ENCODE measurements around the gene CIAO1. TPM values are rescaled to one million over a fixed set of nuclear protein-coding genes. Genes with fewer than 3 reads are reported as not detected.

Gene CIAO1
- total and polyA plus RNA-seq, 2 of the 13 experiments (the other 11 are each of a cell fraction or from before 2014, with no cell fraction given) = 99.3 to 120 TPM

GRCh38 chr2:96320326-96320725 is 54.3 kb downstream of the CIAO1 start (continued):
- TF ChIP-seq ZNF800 (CRISPR knock-in tag; IDR thresholded peaks at IDR 0.05) = no peak
- TF ChIP-seq ZNF18 (CRISPR knock-in tag; IDR thresholded peaks at IDR 0.05; ENCODE audit: insufficient replicate concordance) = no peak
- no peak for TF ChIP-seq CSRNP1 (CRISPR knock-in tag; IDR thresholded peaks at IDR 0.05)
- TF ChIP-seq ZNF749 (CRISPR knock-in tag; IDR thresholded peaks at IDR 0.05; ENCODE audit: borderline replicate concordance) = no peak
- TF ChIP-seq CHCHD3 (CRISPR knock-in tag; IDR thresholded peaks at IDR 0.05) = no peak
- no peak for TF ChIP-seq ZNF770 (CRISPR knock-in tag; IDR thresholded peaks at IDR 0.05)
- TF ChIP-seq ZNF503 (CRISPR knock-in tag; IDR thresholded peaks at IDR 0.05) = no peak
- TF ChIP-seq ATF5 (CRISPR knock-in tag; IDR thresholded peaks at IDR 0.05; ENCODE audit: low read depth) = no peak
- TF ChIP-seq ZNF136 (CRISPR knock-in tag; IDR thresholded peaks at IDR 0.05; ENCODE audit: low read depth) = no peak
- no peak for TF ChIP-seq AHDC1 (CRISPR knock-in tag; IDR thresholded peaks at IDR 0.05; ENCODE audit: borderline replicate concordance)
- TF ChIP-seq THAP8 (CRISPR knock-in tag; IDR thresholded peaks at IDR 0.05; ENCODE audit: borderline replicate concordance) = no peak

Data from HepG2 (cell line).